Measurements from ENCODE around the gene DUSP7. TPM values are rescaled to one million over a fixed set of nuclear protein-coding genes. Genes with fewer than 3 reads are reported as not detected.

The DUSP7 gene
- total and polyA plus RNA-seq, 2 donors (not counting 3 experiments of a cell fraction or from before 2014, with no cell fraction given) = 29.2 to 37.7 TPM

DNA sequence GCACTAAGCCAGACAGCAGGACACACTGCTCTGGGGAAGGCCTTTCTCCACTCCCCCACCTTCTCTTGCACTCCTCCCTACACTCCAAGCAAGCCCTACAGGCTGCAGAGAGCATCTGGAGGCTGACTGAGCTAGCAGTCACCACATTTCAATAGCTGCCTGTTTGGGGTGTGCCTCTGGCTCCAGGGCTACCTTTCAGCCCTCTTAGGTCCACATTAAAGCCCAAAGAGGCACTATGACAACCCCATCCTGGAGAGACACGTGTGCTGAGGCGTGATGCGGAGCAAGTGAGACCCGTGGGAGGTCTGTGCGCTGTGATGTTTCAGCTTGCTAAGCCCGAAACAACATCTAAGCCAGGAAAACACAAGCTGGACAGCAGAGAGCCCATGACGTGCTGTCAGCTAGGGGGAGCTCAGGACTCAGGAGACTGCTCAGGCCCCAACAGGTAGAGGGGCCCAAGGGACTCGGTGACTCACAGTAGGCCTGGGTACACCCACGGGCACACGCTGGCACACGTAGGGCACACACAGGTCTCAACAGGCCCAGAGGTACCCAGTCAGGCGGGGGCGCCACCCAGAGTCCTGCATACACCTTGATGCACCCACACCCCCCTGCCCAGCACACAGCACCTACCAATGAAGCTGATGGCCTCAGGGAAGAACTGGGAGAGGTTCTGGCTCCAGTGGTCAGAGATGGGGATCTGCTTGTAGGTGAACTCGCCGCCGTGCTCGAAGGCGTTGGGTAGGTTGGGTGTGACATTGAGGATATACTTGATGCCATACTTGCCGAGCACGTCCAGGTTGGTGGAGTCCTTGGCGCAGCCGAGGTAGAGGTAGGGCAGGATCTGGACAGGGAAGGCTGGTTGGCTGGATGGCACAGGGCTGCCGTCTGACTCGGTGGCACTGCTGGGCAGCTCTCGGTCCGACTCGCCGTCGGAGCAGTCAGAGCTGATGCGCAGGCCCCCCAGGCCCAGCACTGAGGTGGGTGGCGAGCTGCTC lies 2.8 kb downstream of the DUSP7 start:
- DNase-seq (ENCODE audit: low read depth, low spot score) (peak; percentile 62), FAIRE-seq (peak; percentile 76)
- ChIA-PET CTCF (interaction anchor here (0.8 to 10.4 kb wide), 34 partner anchors 9 to 286 kb away, joined by 3 to 260 read pairs (median 6); partner anchors contain the start of genes ABHD14A, ACY1, POC1A and RPL29), POLR2A (interaction anchor here (1.2 to 1.5 kb wide), 2 partner anchors 58 to 101 kb away, joined by 3 to 7 read pairs; partner anchors contain the start of genes POC1A and RPL29)
- TF ChIP-seq, protein P1, sequence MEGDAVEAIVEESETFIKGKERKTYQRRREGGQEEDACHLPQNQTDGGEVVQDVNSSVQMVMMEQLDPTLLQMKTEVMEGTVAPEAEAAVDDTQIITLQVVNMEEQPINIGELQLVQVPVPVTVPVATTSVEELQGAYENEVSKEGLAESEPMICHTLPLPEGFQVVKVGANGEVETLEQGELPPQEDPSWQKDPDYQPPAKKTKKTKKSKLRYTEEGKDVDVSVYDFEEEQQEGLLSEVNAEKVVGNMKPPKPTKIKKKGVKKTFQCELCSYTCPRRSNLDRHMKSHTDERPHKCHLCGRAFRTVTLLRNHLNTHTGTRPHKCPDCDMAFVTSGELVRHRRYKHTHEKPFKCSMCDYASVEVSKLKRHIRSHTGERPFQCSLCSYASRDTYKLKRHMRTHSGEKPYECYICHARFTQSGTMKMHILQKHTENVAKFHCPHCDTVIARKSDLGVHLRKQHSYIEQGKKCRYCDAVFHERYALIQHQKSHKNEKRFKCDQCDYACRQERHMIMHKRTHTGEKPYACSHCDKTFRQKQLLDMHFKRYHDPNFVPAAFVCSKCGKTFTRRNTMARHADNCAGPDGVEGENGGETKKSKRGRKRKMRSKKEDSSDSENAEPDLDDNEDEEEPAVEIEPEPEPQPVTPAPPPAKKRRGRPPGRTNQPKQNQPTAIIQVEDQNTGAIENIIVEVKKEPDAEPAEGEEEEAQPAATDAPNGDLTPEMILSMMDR (IDR thresholded peaks at IDR 0.05; ENCODE audit: extremely low read depth in 1 of 2, insufficient read depth in 1 of 2, low read depth in 1 of 2, low read length in 2 of 2) = peak; percentile 8 to 27
- TF ChIP-seq EZH2 (IDR thresholded peaks at IDR 0.05; ENCODE audit: borderline replicate concordance, low read depth, low read length, severe bottlenecking) = no peak
- TF ChIP-seq POLR2A (IDR thresholded peaks at IDR 0.05; ENCODE audit: low read depth, low read length) = no peak
- Histone ChIP-seq H3K4me1 (ENCODE audit: control insufficient read depth, extremely low read depth, insufficient read depth, low read length) (peaks cover 40% of the 10 kb centered on the region), H4K20me1 (replicated peaks; ENCODE audit: control insufficient read depth, extremely low read depth, insufficient read depth, low read length) (no peaks in the 10 kb centered on the region), H3K36me3 (ENCODE audit: control insufficient read depth in 2 of 2, extremely low read depth in 1 of 2, insufficient read depth in 2 of 2, low read length in 2 of 2) (peaks cover 0 to 16% of the 10 kb centered on the region in 2 experiments), H3K4me3 (replicated peaks in 1 of 3; ENCODE audit: insufficient read depth in 1 of 3, low read depth in 1 of 3, low read length in 3 of 3) (peak overlapping the region in 2 of 3 experiments; percentile 4 to 10), H3K27me3 (ENCODE audit: control insufficient read depth in 2 of 2, insufficient read depth in 2 of 2, low read length in 2 of 2) (no peaks in the 10 kb centered on the region), H3K9ac (replicated peaks; ENCODE audit: extremely low read depth, insufficient read depth, low read length) (no peak overlapping the region), H2AFZ (ENCODE audit: low read depth, low read length) (no peak overlapping the region), H3K79me2 (ENCODE audit: control insufficient read depth, insufficient read depth, low read length) (peaks cover 39% of the 10 kb centered on the region), H3K4me2 (ENCODE audit: insufficient read depth, low read length) (peak overlapping the region; percentile 29), H3K9me3 (replicated peaks; ENCODE audit: control insufficient read depth, insufficient read depth, low read length) (no peaks in the 10 kb centered on the region), H3K9me1 (replicated peaks; ENCODE audit: control insufficient read depth, extremely low read depth, insufficient read depth, low read length) (no peaks in the 10 kb centered on the region), H3K27ac (ENCODE audit: insufficient read depth, low read depth, low read length) (peak overlapping the region; percentile 80)
- dilution Hi-C loops (cut with MboI; ENCODE audit: extremely low pct_ligation_motif_present, low sequenced_read_pairs) = no loop called here
- BruUV-seq (replicated peaks) = no TSS peak
- intact Hi-C loops (cut with micrococcal nuclease) = loop anchor here (1.0 to 2.0 kb wide), 4 partner anchors 41 to 91 kb away; no protein-coding TSS in a partner anchor
